CD4-positive, CD25-positive, alpha-beta regulatory T cell (primary cell): ENCODE results near the gene EEF1AKMT1. TPM values are rescaled to one million over a fixed set of nuclear protein-coding genes. Genes with fewer than 3 reads are reported as not detected.

Experiments
- ATAC-seq, 2 donors: fragments of 150-1000 bp; cut with Tn5 transposase; one replicate each; pipeline ENCODE4 v1.10.0; 2021; ENCODE audit warnings: low read depth in 2 of 2, moderate number of reproducible peaks in 2 of 2, moderate library complexity in 1 of 2
- DNase-seq, 3 donors: peaks; one replicate each; pipeline versions ENCODE4 v3.0.0 to v3.0.0-alpha.2; 2012 to 2022; ENCODE audit warnings: mixed read lengths in 1 of 3
- H3K27ac ChIP-seq: one replicate; pipeline ENCODE4 v1.7.0; 2013; ENCODE audit warnings: mild to moderate bottlenecking, low read length; ENCODE audit not compliant: insufficient read depth, poor library complexity, severe bottlenecking
- H3K27me3 ChIP-seq: one replicate; pipeline ENCODE4 v1.7.0; 2013; ENCODE audit warnings: low read length; ENCODE audit not compliant: control insufficient read depth, insufficient read depth
- H3K36me3 ChIP-seq: one replicate; pipeline ENCODE4 v1.7.0; 2013; ENCODE audit warnings: mild to moderate bottlenecking, low read length, moderate library complexity; ENCODE audit not compliant: control insufficient read depth, insufficient read depth
- H3K4me1 ChIP-seq: 2 replicates; pipeline ENCODE4 v1.7.0; 2013; ENCODE audit warnings: mild to moderate bottlenecking, low read length; ENCODE audit not compliant: insufficient read depth, control insufficient read depth, poor library complexity, severe bottlenecking
- H3K4me3 ChIP-seq: one replicate; pipeline ENCODE4 v1.7.0; 2013; ENCODE audit warnings: low read depth, mild to moderate bottlenecking, low read length, moderate library complexity
- H3K9me3 ChIP-seq, 2 experiments: 1 replicate in 1 of 2; 2 replicates in 1 of 2; pipeline ENCODE4 v1.7.0; 2013; ENCODE audit warnings: low read length in 2 of 2, mild to moderate bottlenecking in 1 of 2, moderate library complexity in 1 of 2; ENCODE audit not compliant: control insufficient read depth in 2 of 2
- H3K27ac Mint-ChIP-seq, 3 donors: one replicate each; pipeline ENCODE4 v1.8.0; 2020 to 2022; ENCODE audit warnings: mild to moderate bottlenecking in 3 of 3, mixed read lengths in 3 of 3, moderate library complexity in 2 of 3
- H3K27me3 Mint-ChIP-seq: one replicate; pipeline ENCODE4 v1.8.0; 2022; ENCODE audit warnings: mild to moderate bottlenecking, mixed read lengths
- H3K36me3 Mint-ChIP-seq: one replicate; pipeline ENCODE4 v1.8.0; 2020; ENCODE audit warnings: mixed read lengths
- H3K4me1 Mint-ChIP-seq, 4 donors: one replicate each; pipeline ENCODE4 v1.8.0; 2020 to 2022; ENCODE audit warnings: mixed read lengths in 4 of 4, mild to moderate bottlenecking in 1 of 4
- H3K4me3 Mint-ChIP-seq, 4 donors: one replicate each; pipeline ENCODE4 v1.8.0; 2020 to 2022; ENCODE audit warnings: mild to moderate bottlenecking in 4 of 4, mixed read lengths in 4 of 4, moderate library complexity in 3 of 4
- H3K9me3 Mint-ChIP-seq, 7 donors: one replicate each; pipeline ENCODE4 v1.8.0; 2020 to 2022; ENCODE audit warnings: mixed read lengths in 7 of 7, mild to moderate bottlenecking in 3 of 7, moderate library complexity in 2 of 7
- polyA plus RNA-seq, 4 donors: library from polyadenylated mRNA; unstranded; fragments of 300-500 nt; fragmentation: Illumina TruSeq; gene quantifications; one replicate each; pipeline ENCODE4 v1.2.3, GENCODE V29; 2021
- total RNA-seq: library from RNA; stranded (reverse); gene quantifications from one replicate; pipeline ENCODE4 v1.2.3, GENCODE V29; 2022

EEF1AKMT1 gene
- total and polyA plus RNA-seq, 5 donors from 2014 or later: 3.0 to 22.4 (median 15.5) TPM

DNA sequence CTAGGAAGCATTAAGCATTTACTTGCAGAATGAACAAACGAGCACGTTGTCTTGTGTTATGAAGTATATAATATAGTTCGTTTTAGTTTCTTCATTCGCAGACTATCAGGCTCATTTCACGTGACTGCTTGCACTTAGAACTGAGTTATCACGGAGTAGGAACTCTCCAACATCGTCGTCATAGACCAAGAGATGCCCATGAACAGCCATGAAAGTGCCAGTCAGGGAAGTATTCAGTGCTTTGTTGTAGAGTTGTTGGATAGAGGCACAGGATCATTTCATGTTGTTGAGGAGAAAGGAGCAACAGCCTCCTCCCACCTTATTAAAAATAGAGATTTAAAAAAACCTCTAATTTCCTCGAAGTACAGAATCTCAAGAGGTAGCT, 71.2 kb downstream of the EEF1AKMT1 start:
- Mint-ChIP-seq H3K4me1 (peaks cover 3 to 14% (median 11%) of the 10 kb centered on the region in 4 donors), H3K27ac (peak overlapping the region in 2 of 3 donors; percentile 62 to 80)

DNA sequence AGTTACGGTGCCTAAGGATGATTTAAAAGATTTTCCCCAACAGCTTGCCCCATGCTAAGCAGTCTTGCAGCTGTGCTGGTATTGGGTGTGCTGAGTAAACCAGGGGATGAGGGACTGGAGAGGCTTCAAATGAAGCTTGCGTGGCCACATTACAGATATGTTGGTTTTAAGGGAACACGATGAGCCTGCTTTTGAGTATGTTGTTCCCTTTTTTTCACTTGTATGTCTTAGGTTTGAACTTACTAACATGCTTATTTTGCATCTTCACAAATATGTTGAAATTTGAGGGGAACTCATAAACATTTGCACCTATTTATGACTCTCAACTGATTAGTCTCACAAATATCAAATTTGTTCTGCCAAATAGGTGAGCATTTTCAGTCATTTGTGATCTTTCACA, 72.3 kb downstream of the EEF1AKMT1 start:
- H3K27ac Mint-ChIP-seq: no peak overlapping the region
- Histone ChIP-seq H3K27me3 (peaks cover 28% of the 10 kb centered on the region), H3K4me3 (no peak overlapping the region), H3K4me1 (peaks cover 12% of the 10 kb centered on the region), H3K36me3 (no peaks in the 10 kb centered on the region), H3K9me3 (no peaks in the 10 kb centered on the region), H3K27ac (no peak overlapping the region)
- peaks cover 0 to 4% (median 0%) of the 10 kb centered on the region in 7 donors for H3K9me3 Mint-ChIP-seq
- H3K4me1 Mint-ChIP-seq: peaks cover 3 to 14% (median 11%) of the 10 kb centered on the region in 4 donors
- DNase-seq (no peak), ATAC-seq (no peak)
- peak overlapping the region in 1 of 4 donors; percentile 50 for H3K4me3 Mint-ChIP-seq
- no peaks in the 10 kb centered on the region for H3K36me3 Mint-ChIP-seq
- H3K27me3 Mint-ChIP-seq: peaks cover 57% of the 10 kb centered on the region

More for the DNA sequence above, 71.2 kb downstream of the EEF1AKMT1 start:
- Histone ChIP-seq H3K9me3 (no peaks in the 10 kb centered on the region), H3K27me3 (peaks cover 28% of the 10 kb centered on the region), H3K27ac (no peak overlapping the region), H3K4me3 (peak overlapping the region; percentile 39), H3K36me3 (no peaks in the 10 kb centered on the region), H3K4me1 (peaks cover 12% of the 10 kb centered on the region)
- Mint-ChIP-seq H3K9me3 (peaks cover 0 to 5% (median 0%) of the 10 kb centered on the region in 7 donors), H3K27me3 (peaks cover 51% of the 10 kb centered on the region), H3K4me3 (peak overlapping the region; percentile 84 to 95 (median 90)), H3K36me3 (no peaks in the 10 kb centered on the region)
- ATAC-seq (no peak), DNase-seq (peak in 1 of 3 donors; percentile 9)

DNA sequence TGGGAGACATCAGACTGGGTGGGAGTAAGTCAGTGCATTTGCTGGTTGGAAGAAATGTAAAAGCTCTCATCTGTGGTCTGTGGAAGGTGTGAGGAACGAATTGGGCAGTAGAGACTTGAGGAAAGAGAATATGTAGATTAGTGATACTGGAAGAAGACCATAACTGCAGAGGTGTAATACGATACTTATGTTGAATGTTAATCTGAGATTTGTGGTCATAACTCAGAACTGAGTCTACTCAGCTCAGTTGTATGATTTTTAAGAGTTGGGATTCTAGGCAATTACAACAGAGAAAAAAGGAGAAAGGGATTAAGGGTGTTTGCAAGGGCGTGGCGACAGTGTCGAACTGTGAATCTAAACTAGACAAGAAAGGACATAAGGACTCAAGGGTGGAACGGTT, 73.5 kb downstream of the EEF1AKMT1 start:
- Mint-ChIP-seq H3K36me3 (no peaks in the 10 kb centered on the region), H3K27ac (no peak overlapping the region), H3K4me3 (peak overlapping the region in 1 of 4 donors; percentile 57), H3K9me3 (peaks cover 0 to 3% (median 0%) of the 10 kb centered on the region in 7 donors), H3K27me3 (peaks cover 66% of the 10 kb centered on the region), H3K4me1 (peaks cover 3 to 14% (median 9%) of the 10 kb centered on the region in 4 donors)
- peaks cover 31% of the 10 kb centered on the region for H3K27me3 ChIP-seq
- no peaks in the 10 kb centered on the region for H3K9me3 ChIP-seq
- no peak for DNase-seq
- H3K4me3 ChIP-seq: no peak overlapping the region
- peaks cover 12% of the 10 kb centered on the region for H3K4me1 ChIP-seq
- ATAC-seq: no peak
- no peaks in the 10 kb centered on the region for H3K36me3 ChIP-seq
- no peak overlapping the region for H3K27ac ChIP-seq

DNA sequence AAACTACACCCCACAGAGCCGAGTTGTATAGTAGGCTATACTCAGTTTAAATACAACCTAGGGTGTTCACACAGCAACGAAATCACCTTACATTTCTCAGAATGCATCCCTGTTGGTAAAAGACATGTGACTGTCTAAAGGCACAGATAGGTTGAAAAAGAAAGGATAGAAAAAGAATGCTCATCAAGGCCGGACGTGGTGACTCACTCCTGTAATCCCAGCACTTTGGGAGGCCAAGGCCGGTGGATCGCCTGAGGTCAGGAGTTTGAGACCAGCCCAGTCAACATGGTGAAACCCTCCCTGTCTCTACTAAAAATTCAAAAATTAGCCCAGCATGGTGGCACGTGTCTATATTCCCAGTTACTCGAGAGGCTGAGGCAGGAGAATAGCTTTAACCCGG, 74.0 kb downstream of the EEF1AKMT1 start:
- ATAC-seq (no peak), DNase-seq (no peak)
- H3K27ac Mint-ChIP-seq: no peak overlapping the region
- H3K36me3 Mint-ChIP-seq: no peaks in the 10 kb centered on the region
- H3K36me3 ChIP-seq: no peaks in the 10 kb centered on the region
- peaks cover 72% of the 10 kb centered on the region for H3K27me3 Mint-ChIP-seq
- H3K4me3 ChIP-seq: no peak overlapping the region
- peaks cover 12% of the 10 kb centered on the region for H3K4me1 ChIP-seq
- H3K4me1 Mint-ChIP-seq: peaks cover 3 to 14% (median 9%) of the 10 kb centered on the region in 4 donors
- H3K27ac ChIP-seq: no peak overlapping the region
- H3K9me3 ChIP-seq: no peaks in the 10 kb centered on the region
- H3K9me3 Mint-ChIP-seq: peaks cover 0 to 3% (median 0%) of the 10 kb centered on the region in 7 donors
- H3K27me3 ChIP-seq: peaks cover 31% of the 10 kb centered on the region
- peak overlapping the region in 1 of 4 donors; percentile 4 for H3K4me3 Mint-ChIP-seq

DNA sequence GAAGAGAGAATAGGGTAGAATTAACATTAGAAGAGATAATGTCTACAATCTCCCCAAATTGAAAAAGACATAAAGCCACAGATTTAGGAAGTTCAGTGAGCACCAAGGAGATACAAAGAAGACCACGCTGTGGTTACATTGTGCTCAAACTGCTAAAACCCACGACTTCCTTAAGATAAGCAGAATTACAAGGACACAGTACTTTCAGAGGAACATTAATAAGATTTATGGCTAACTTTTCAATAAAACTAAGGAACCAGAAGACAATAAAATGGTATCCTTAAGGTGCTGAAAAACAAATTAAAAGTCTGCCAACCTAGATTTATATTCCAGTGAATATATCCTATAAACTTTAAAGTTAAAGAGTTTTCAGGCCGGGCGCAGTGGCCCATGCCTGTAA, 77.7 kb downstream of the EEF1AKMT1 start:
- peaks cover 17% of the 10 kb centered on the region for H3K27me3 ChIP-seq
- no peak overlapping the region for H3K4me3 ChIP-seq
- DNase-seq (no peak), ATAC-seq (no peak)
- Mint-ChIP-seq H3K27me3 (peaks cover 52% of the 10 kb centered on the region), H3K36me3 (no peaks in the 10 kb centered on the region), H3K4me3 (no peak overlapping the region), H3K4me1 (no peaks in the 10 kb centered on the region), H3K9me3 (peaks cover 0 to 3% (median 0%) of the 10 kb centered on the region in 7 donors), H3K27ac (no peak overlapping the region)
- no peaks in the 10 kb centered on the region for H3K36me3 ChIP-seq
- no peaks in the 10 kb centered on the region for H3K9me3 ChIP-seq
- no peaks in the 10 kb centered on the region for H3K4me1 ChIP-seq
- no peak overlapping the region for H3K27ac ChIP-seq

DNA sequence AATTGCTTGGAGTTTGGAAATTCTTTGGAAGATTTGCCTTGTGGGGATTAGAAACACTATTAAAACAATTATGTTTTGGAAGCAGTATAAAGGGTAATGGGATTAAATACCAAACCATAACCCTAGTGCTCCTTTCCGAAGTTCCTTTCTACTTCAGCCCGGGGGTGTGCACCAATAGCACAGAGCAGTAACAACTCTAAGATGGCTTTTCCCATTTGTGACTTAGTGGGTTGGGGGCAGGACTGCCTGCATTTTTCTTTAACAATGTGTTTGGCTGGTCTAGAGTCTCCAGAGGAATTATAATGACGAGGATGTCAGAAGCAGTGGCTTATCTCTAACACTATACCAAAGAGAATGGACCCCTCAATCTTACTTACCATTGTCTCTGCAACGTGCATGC, 82.1 kb downstream of the EEF1AKMT1 start:
- Histone ChIP-seq H3K36me3 (no peaks in the 10 kb centered on the region), H3K4me3 (no peak overlapping the region), H3K27ac (no peak overlapping the region), H3K27me3 (peaks cover 3% of the 10 kb centered on the region), H3K4me1 (no peaks in the 10 kb centered on the region), H3K9me3 (no peaks in the 10 kb centered on the region)
- no peak overlapping the region for H3K4me3 Mint-ChIP-seq
- peaks cover 17% of the 10 kb centered on the region for H3K27me3 Mint-ChIP-seq
- no peak overlapping the region for H3K27ac Mint-ChIP-seq
- ATAC-seq (no peak), DNase-seq (no peak)
- H3K36me3 Mint-ChIP-seq: peaks cover 4% of the 10 kb centered on the region
- H3K4me1 Mint-ChIP-seq: no peaks in the 10 kb centered on the region
- no peaks in the 10 kb centered on the region for H3K9me3 Mint-ChIP-seq

DNA sequence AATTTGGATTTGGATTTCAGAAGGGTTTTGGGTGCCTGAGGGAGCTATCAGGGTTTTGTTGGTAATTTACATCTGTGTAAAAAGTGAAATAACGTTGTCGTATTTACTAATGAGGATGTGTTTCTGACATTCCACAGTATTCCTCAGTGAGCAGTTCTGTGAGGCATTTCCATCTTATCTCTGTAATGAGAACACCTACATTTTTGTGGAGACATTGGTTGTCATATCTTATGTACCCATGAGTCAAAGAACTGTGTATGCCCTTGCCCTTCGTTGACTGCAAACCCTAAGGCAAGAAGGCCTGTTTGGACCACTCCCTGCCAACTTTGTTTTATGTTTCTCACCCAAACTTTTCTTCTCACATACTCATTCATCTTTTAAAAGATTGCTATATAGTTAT, 84.5 kb downstream of the EEF1AKMT1 start:
- Mint-ChIP-seq H3K4me1 (no peaks in the 10 kb centered on the region), H3K4me3 (no peak overlapping the region)
- no peak for ATAC-seq

DNA sequence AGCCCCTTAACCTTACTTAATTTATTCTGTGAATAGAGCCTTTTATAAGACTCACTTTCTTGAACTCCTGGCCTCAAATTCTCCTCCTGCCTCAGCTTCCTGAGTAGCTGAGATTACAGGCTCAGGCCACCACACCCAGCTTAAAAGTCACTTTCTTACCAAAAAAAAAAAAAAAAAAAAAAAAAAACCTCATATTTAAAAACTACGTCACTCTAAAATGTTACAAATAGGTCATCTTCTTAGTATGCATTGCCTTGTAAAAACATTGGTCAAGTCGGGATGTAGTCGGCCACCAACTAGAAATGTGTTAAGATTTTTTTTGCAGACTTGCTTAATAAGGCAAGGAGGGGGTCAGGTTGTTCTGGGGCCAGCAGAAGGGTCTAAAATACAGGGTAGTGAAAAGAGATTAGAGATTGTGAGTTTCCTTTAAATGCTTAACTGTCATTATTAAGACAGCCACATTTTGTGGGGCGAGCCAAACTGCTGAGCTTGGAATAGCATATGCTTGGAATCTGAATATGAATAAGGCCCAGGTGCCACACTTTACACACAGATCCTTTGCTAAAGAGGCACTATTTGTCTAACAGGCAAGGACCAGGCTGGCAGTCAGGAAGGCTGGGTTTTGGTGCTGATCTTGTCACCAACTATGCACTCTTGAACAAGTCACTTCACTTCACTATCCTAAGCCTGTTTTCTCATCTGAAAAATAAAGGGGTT, 86.7 kb downstream of the EEF1AKMT1 start:
- Mint-ChIP-seq H3K27ac (no peak overlapping the region), H3K9me3 (no peaks in the 10 kb centered on the region), H3K27me3 (no peaks in the 10 kb centered on the region), H3K4me1 (no peaks in the 10 kb centered on the region), H3K4me3 (no peak overlapping the region), H3K36me3 (peaks cover 10% of the 10 kb centered on the region)
- Histone ChIP-seq H3K4me1 (no peaks in the 10 kb centered on the region), H3K27ac (no peak overlapping the region), H3K4me3 (no peak overlapping the region), H3K36me3 (no peaks in the 10 kb centered on the region), H3K9me3 (no peaks in the 10 kb centered on the region), H3K27me3 (no peaks in the 10 kb centered on the region)
- no peak for ATAC-seq
- no peak for DNase-seq

More for the DNA sequence above, 84.5 kb downstream of the EEF1AKMT1 start:
- no peak overlapping the region for H3K27ac Mint-ChIP-seq
- no peaks in the 10 kb centered on the region for H3K27me3 Mint-ChIP-seq
- Histone ChIP-seq H3K4me1 (no peaks in the 10 kb centered on the region), H3K9me3 (no peaks in the 10 kb centered on the region), H3K27ac (no peak overlapping the region), H3K27me3 (no peaks in the 10 kb centered on the region), H3K36me3 (no peaks in the 10 kb centered on the region), H3K4me3 (no peak overlapping the region)
- no peak for DNase-seq
- peaks cover 8% of the 10 kb centered on the region for H3K36me3 Mint-ChIP-seq
- H3K9me3 Mint-ChIP-seq: no peaks in the 10 kb centered on the region
